Measurements from ENCODE around the gene FTSJ3.

DNA sequence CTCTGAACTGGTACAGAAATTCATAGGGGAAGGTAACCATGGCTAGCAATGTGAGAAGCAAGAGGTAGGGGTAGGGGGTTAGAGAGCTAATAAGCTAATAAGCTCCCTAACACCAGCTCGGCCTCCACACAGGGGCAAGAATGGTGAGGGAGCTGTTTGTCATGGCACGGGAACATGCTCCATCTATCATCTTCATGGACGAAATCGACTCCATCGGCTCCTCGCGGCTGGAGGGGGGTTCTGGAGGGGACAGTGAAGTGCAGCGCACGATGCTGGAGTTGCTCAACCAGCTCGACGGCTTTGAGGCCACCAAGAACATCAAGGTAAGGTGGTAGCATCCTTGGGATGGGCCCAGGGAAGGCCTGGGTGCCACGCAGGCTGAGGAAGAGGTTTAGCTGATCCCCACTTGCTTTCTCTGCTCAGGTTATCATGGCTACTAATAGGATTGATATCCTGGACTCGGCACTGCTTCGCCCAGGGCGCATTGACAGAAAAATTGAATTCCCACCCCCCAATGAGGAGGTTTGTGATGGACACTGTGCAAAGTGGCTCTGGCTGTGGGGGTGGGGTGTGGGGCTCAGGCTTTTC lies 3.5 kb upstream of the FTSJ3 start:
- TF ChIP-seq POLR2AphosphoS5 (IDR thresholded peaks at IDR 0.05; ENCODE audit: low read depth) (no peak), SPI1 (IDR thresholded peaks at IDR 0.05; ENCODE audit: borderline replicate concordance, low read depth) (no peak)
- TF ChIP-seq, protein P1, sequence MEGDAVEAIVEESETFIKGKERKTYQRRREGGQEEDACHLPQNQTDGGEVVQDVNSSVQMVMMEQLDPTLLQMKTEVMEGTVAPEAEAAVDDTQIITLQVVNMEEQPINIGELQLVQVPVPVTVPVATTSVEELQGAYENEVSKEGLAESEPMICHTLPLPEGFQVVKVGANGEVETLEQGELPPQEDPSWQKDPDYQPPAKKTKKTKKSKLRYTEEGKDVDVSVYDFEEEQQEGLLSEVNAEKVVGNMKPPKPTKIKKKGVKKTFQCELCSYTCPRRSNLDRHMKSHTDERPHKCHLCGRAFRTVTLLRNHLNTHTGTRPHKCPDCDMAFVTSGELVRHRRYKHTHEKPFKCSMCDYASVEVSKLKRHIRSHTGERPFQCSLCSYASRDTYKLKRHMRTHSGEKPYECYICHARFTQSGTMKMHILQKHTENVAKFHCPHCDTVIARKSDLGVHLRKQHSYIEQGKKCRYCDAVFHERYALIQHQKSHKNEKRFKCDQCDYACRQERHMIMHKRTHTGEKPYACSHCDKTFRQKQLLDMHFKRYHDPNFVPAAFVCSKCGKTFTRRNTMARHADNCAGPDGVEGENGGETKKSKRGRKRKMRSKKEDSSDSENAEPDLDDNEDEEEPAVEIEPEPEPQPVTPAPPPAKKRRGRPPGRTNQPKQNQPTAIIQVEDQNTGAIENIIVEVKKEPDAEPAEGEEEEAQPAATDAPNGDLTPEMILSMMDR (IDR thresholded peaks at IDR 0.05; ENCODE audit: insufficient read depth, low read length), result no peak
- TF ChIP-seq, protein P2, sequence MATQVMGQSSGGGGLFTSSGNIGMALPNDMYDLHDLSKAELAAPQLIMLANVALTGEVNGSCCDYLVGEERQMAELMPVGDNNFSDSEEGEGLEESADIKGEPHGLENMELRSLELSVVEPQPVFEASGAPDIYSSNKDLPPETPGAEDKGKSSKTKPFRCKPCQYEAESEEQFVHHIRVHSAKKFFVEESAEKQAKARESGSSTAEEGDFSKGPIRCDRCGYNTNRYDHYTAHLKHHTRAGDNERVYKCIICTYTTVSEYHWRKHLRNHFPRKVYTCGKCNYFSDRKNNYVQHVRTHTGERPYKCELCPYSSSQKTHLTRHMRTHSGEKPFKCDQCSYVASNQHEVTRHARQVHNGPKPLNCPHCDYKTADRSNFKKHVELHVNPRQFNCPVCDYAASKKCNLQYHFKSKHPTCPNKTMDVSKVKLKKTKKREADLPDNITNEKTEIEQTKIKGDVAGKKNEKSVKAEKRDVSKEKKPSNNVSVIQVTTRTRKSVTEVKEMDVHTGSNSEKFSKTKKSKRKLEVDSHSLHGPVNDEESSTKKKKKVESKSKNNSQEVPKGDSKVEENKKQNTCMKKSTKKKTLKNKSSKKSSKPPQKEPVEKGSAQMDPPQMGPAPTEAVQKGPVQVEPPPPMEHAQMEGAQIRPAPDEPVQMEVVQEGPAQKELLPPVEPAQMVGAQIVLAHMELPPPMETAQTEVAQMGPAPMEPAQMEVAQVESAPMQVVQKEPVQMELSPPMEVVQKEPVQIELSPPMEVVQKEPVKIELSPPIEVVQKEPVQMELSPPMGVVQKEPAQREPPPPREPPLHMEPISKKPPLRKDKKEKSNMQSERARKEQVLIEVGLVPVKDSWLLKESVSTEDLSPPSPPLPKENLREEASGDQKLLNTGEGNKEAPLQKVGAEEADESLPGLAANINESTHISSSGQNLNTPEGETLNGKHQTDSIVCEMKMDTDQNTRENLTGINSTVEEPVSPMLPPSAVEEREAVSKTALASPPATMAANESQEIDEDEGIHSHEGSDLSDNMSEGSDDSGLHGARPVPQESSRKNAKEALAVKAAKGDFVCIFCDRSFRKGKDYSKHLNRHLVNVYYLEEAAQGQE (IDR thresholded peaks at IDR 0.05; ENCODE audit: insufficient replicate concordance, low read depth), result no peak

Measured in HL-60 (cell line).